SU-DHL-6 (cell line): ENCODE results near the gene NOC2L.

ENCODE experiments used
- CTCF ChIP-seq: fragments of 200-600 bp; sonication (generic); IDR thresholded peaks from one replicate; pipeline ENCODE4 v1.5.1; 2017; ENCODE audit warnings: antibody characterized with exemption, mild to moderate bottlenecking, low read length, moderate library complexity; ENCODE audit not compliant: insufficient read depth, poor library complexity, severe bottlenecking
- EZH2phosphoT487 ChIP-seq: fragments of 200-600 bp; sonication (generic), shearing (Covaris generic); conservative IDR thresholded peaks from 2 replicates; pipeline ENCODE4 v1.6.1; 2018; ENCODE audit warnings: mild to moderate bottlenecking, antibody characterized with exemption, low read length, moderate library complexity, mixed read lengths

DNA sequence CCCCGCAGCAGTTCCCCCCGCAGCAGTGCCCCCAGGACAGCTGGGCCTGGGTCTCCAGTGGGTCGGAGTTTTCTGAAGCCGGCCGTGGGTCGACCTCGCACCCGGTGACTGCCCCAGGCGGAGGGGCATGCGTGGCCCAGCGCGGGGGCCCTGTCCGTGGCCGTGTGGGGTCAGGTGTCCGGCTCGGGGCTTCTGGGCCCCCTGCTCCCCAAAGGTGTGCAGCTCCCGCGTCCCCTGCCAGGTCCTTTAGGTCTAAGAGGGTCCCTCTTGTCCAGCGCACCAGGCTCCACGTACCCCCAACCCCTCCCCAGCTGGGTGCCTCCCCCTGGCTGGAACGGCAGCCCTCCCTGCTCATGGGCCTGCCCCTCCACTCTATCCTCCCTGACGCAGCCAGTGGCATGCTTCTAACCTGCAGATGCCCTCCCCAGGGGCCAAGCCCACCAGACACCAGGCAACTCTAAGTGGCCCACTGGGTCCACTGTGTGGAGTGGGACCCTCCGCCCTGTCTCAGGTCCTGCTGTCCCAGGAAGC lies 46.8 kb upstream of the NOC2L start:
- TF ChIP-seq CTCF (no peak), EZH2phosphoT487 (no peak)
